ENCODE results near the gene AIF1L.

Gene AIF1L

DNA sequence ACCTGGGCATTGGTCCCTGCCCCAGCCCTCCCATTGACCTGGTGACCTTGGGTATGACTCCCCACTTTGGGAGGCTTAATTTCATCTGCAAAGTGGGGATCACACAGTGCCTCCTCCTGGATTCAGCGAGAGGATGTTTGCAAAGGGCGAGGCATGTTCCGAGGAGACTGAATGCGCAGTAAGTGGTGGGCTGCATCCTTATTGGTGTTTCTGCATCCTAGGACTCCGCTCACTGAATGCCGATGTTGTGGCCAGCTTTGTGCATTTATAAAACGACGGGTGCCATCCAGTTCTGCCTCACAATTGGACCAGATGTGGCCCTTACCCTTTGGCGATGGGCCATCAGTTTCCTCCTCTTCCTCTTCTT, 23.5 kb upstream of the AIF1L start:
- no peaks in the 10 kb centered on the region for H4K20me1 ChIP-seq (ENCODE audit: insufficient read depth)
- no peak overlapping the region for H3K4me2 ChIP-seq
- TF ChIP-seq CTCF (conservative IDR thresholded peaks at IDR 0.05; ENCODE audit: low read depth, low read length) = no peak
- no peak overlapping the region for H3K27ac ChIP-seq
- no peaks in the 10 kb centered on the region for H3K79me2 ChIP-seq (ENCODE audit: insufficient read depth, low read depth)
- H2AFZ ChIP-seq (ENCODE audit: low read depth) = no peak overlapping the region
- H3K27me3 ChIP-seq (ENCODE audit: insufficient read depth, low read depth) = peaks cover 92% of the 10 kb centered on the region
- no peaks in the 10 kb centered on the region for H3K36me3 ChIP-seq (ENCODE audit: insufficient read depth)
- no peaks in the 10 kb centered on the region for H3K4me1 ChIP-seq (ENCODE audit: low read depth, poor library complexity, severe bottlenecking)
- H3K4me3 ChIP-seq (IDR thresholded peaks at IDR 0.05; ENCODE audit: insufficient read depth, low read depth, low read length) = no peak overlapping the region
- H3K9ac ChIP-seq = no peak overlapping the region

DNA sequence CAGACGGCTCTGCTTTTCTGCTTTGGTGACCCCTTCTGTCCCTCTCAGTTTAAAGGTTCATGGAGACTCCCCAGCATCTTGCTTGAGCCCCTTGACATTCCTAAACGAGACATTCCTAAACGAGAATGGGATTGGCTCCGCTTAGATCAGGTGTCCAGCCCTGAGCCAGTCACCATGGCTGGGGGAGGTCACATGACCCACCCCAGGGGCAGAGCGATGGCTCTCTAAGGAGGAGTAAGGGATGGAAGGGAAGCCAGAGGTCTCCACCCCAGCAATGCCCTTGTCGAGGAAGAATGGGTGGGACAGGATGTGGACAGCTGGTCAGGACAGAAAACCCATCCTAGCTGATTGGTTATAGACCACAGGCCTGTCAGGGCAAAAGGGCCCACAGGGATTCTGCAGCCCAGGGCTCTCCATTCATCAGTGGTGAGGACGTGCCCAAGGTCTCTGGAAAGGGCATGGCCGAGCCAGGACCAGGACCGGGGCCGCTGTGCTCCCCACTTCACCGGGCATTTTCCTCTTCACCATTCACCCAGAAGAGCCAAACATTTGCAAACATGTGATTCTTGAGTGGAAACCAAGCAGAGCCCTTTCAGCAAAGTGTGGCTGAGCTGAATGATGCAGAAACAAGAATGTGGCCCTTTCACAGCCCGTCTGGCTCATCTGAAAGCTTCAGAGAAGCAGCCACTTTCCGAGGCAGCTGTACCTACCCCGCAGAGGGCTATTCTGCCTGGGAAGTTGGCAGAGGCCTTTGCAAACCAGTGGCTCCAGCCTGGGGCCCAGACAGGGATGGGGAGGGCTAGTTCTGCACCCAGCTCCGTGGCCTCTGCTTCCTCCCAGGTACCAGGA, 19.8 kb upstream of the AIF1L start:
- no peaks in the 10 kb centered on the region for H3K79me2 ChIP-seq (ENCODE audit: insufficient read depth, low read depth)
- TF ChIP-seq CTCF (conservative IDR thresholded peaks at IDR 0.05; ENCODE audit: low read depth, low read length) = no peak
- H2AFZ ChIP-seq (ENCODE audit: low read depth) = no peak overlapping the region
- no peak overlapping the region for H3K4me2 ChIP-seq
- H3K4me1 ChIP-seq (ENCODE audit: low read depth, poor library complexity, severe bottlenecking) = no peaks in the 10 kb centered on the region
- no peaks in the 10 kb centered on the region for H4K20me1 ChIP-seq (ENCODE audit: insufficient read depth)
- H3K36me3 ChIP-seq (ENCODE audit: insufficient read depth) = no peaks in the 10 kb centered on the region
- peaks cover 90% of the 10 kb centered on the region for H3K27me3 ChIP-seq (ENCODE audit: insufficient read depth, low read depth)
- no peak overlapping the region for H3K4me3 ChIP-seq (IDR thresholded peaks at IDR 0.05; ENCODE audit: insufficient read depth, low read depth, low read length)
- no peak overlapping the region for H3K9ac ChIP-seq
- no peak overlapping the region for H3K27ac ChIP-seq

DNA sequence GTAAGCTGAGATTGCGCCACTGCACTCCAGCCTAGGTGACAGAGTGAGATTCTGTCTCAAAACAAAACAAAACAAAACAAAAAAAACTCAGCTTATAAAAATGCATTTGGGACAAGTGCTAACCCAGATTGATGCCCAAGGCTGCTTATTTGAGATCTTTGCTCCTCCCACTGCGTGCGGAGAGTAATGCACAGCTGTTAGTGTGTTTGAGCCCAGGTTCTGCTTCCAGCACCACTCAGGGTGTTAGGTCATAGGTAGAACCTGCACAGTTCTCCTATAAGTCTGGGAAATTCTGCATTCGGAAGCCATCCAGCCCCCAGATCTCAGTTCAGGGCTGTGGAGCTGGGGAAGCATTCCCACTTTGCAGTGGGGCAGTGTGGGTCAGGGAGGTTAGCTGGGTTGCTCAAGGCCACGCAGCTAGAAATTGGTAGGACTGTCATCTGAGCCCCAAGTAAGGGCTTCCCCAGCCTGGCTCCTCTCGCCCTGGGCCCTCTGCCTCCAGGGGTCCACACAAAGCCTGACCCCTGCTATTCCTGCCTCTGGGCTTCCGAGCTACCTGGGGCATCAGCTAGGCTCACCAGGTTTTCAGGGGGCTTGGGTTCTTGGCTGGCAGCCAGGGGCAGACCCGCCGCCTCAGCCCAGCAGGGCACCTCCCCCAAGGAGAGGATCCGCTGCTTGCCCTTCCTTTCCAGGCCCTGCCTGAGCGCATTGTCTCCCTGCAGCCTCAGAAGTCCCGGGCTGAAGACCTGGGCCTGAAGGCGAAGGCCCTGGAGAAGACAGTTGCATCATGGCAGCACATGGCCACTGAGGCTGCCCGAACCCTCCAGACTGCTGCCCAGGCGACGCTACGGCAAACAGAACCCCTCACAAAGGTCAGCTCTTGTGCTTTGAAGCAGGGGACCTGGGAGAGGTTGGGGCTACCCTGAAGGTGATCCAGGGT, 17.6 kb upstream of the AIF1L start:
- no peak overlapping the region for H3K4me3 ChIP-seq (IDR thresholded peaks at IDR 0.05; ENCODE audit: insufficient read depth, low read depth, low read length)
- H3K4me2 ChIP-seq = no peak overlapping the region
- H2AFZ ChIP-seq (ENCODE audit: low read depth) = no peak overlapping the region
- no peaks in the 10 kb centered on the region for H3K4me1 ChIP-seq (ENCODE audit: low read depth, poor library complexity, severe bottlenecking)
- no peaks in the 10 kb centered on the region for H4K20me1 ChIP-seq (ENCODE audit: insufficient read depth)
- H3K27ac ChIP-seq = no peak overlapping the region
- TF ChIP-seq CTCF (conservative IDR thresholded peaks at IDR 0.05; ENCODE audit: low read depth, low read length) = no peak
- peaks cover 87% of the 10 kb centered on the region for H3K27me3 ChIP-seq (ENCODE audit: insufficient read depth, low read depth)
- H3K9ac ChIP-seq = no peak overlapping the region
- no peaks in the 10 kb centered on the region for H3K36me3 ChIP-seq (ENCODE audit: insufficient read depth)
- no peaks in the 10 kb centered on the region for H3K79me2 ChIP-seq (ENCODE audit: insufficient read depth, low read depth)

- H3K4me2 ChIP-seq = no peak overlapping the region
- H3K27me3 ChIP-seq (ENCODE audit: insufficient read depth, low read depth) = peaks cover 88% of the 10 kb centered on the region
- no peak overlapping the region for H3K4me3 ChIP-seq (IDR thresholded peaks at IDR 0.05; ENCODE audit: insufficient read depth, low read depth, low read length)
- no peak for TF ChIP-seq CTCF (conservative IDR thresholded peaks at IDR 0.05; ENCODE audit: low read depth, low read length)
- no peaks in the 10 kb centered on the region for H4K20me1 ChIP-seq (ENCODE audit: insufficient read depth)
- H3K27ac ChIP-seq = no peak overlapping the region
- H3K79me2 ChIP-seq (ENCODE audit: insufficient read depth, low read depth) = no peaks in the 10 kb centered on the region
- H2AFZ ChIP-seq (ENCODE audit: low read depth) = no peak overlapping the region
- H3K9ac ChIP-seq = no peak overlapping the region
- no peaks in the 10 kb centered on the region for H3K36me3 ChIP-seq (ENCODE audit: insufficient read depth)
- no peaks in the 10 kb centered on the region for H3K4me1 ChIP-seq (ENCODE audit: low read depth, poor library complexity, severe bottlenecking)
Measured at GRCh38 chr9:131080589-131080988, 15.7 kb upstream of the AIF1L start.

Data from KMS-11 (cell line).